Kidney (tissue), 22 donors: Measurements from ENCODE around the gene KCND1. TPM values are rescaled to one million over a fixed set of nuclear protein-coding genes. Genes with fewer than 3 reads are reported as not detected.
A peak's percentile ranks its signal among the peaks of the same experiment; 100 is the strongest.

Experiments
- DNase-seq, 5 donors: peaks; one replicate each; pipeline ENCODE4 v3.0.0-alpha.2; 2013 to 2020
- FAIRE-seq: peaks from 2 replicates; lab custom pipeline; 2012; peaks lifted over from hg19 to GRCh38; lab: Jason Lieb, UNC
- H3K27ac ChIP-seq, 2 donors: one replicate each; pipeline ENCODE4 v1.7.0; 2013; ENCODE audit warnings: low read depth in 2 of 2, low read length in 2 of 2, inconsistent platforms in 1 of 2
- H3K27me3 ChIP-seq: one replicate; pipeline ENCODE4 v1.7.1; 2013; ENCODE audit warnings: low read length, inconsistent platforms; ENCODE audit not compliant: control insufficient read depth, insufficient read depth
- H3K36me3 ChIP-seq, 3 donors: one replicate each; pipeline versions ENCODE4 v1.7.0 to v1.7.1; 2013; ENCODE audit warnings: low read length in 3 of 3, control low read depth in 1 of 3, inconsistent platforms in 1 of 3; ENCODE audit not compliant: insufficient read depth in 3 of 3, control insufficient read depth in 2 of 3
- H3K4me1 ChIP-seq, 3 donors: one replicate each; pipeline versions ENCODE4 v1.7.0 to v1.7.1; 2013; ENCODE audit warnings: low read length in 3 of 3, inconsistent platforms in 1 of 3, low read depth in 1 of 3; ENCODE audit not compliant: control insufficient read depth in 2 of 3, insufficient read depth in 2 of 3
- H3K4me3 ChIP-seq, 3 donors: one replicate each; pipeline versions ENCODE4 v1.7.0 to v1.8.1; 2013; ENCODE audit warnings: low read length in 3 of 3, control low read depth in 1 of 3, inconsistent platforms in 1 of 3
- H3K9ac ChIP-seq, 3 donors: one replicate each; pipeline versions ENCODE4 v1.7.0 to v1.7.1; 2013; ENCODE audit warnings: low read length in 3 of 3, control low read depth in 1 of 3, inconsistent platforms in 1 of 3
- H3K9me3 ChIP-seq, 3 donors: one replicate each; pipeline versions ENCODE4 v1.7.0 to v1.7.1; 2013; ENCODE audit warnings: low read length in 3 of 3, control low read depth in 1 of 3, inconsistent platforms in 1 of 3; ENCODE audit not compliant: control insufficient read depth in 2 of 3, insufficient read depth in 1 of 3
- intact Hi-C: fragments of 100-400 bp; cut with DNase I; formaldehyde crosslinking; loops from one replicate; pipeline ENCODE4 v1.11.1; 2022
- long read RNA-seq, 10 donors: library from polyadenylated mRNA in 1 of 10; unstranded in 1 of 10; transcript quantifications; one replicate each; pipeline ENCODE4 v2.0.0 and lab custom pipeline, GENCODE V29; 2021 to 2026
- polyA plus RNA-seq: library from polyadenylated mRNA; stranded (reverse); fragments of 350-450 nt; fragmentation: Illumina TruSeq; extraction: RNeasy Lipid Tissue Mini Kit (QIAGEN cat#74804); gene quantifications from one replicate; pipeline ENCODE4 v1.2.3, GENCODE V29; 2014; ENCODE audit warnings: low read depth, low replicate concordance; ENCODE audit not compliant: insufficient read depth
- total RNA-seq: library from RNA; stranded (reverse); fragmentation: NEBNext Ultra II Directional; extraction: Animal tissue kit (Norgen Biotek cat#: 25700); gene quantifications from one replicate; pipeline ENCODE4 v1.2.1, GENCODE V29; 2021
- TF ChIP-seq, protein P1 (sequence below): IDR thresholded peaks from 3 replicates; pipeline ENCODE4 v1.5.1; 2012; ENCODE audit warnings: mild to moderate bottlenecking, moderate library complexity, borderline replicate concordance; ENCODE audit not compliant: insufficient read depth; ENCODE audit errors: extremely low read depth
- donor health status: control.
- donor health status: control.
- donor health status: control.
- donor health status: control.
- donor health status: control.
- donor health status: DM: yes; HTN: yes; CAD: no.
- donor health status: Normal renal cell carcinoma (clear cell type).

Gene KCND1
- total RNA-seq (2.2 TPM), polyA plus RNA-seq (0.92 TPM)
- long read RNA-seq, donor 1, full-length matches to known transcripts = 1 of 1 reads
- long read RNA-seq, donor 1, partial matches to known transcripts = 0 of 1 reads
- long read RNA-seq, donor 1, other reads (novel, unspliced or antisense) = 0 of 1 reads
- long read RNA-seq, donor 2, full-length matches to known transcripts = 2 of 2 reads
- long read RNA-seq, donor 2, partial matches to known transcripts = 0 of 2 reads
- long read RNA-seq, donor 2, other reads (novel, unspliced or antisense) = 0 of 2 reads
- long read RNA-seq, donor 3 = 0 reads
- long read RNA-seq, donor 4 = 0 reads
- long read RNA-seq, donor 5 = 0 reads
- long read RNA-seq, donor 6 = 0 reads
- long read RNA-seq, donor 7, full-length matches to known transcripts = 1 of 4 reads
- long read RNA-seq, donor 7, partial matches to known transcripts = 1 of 4 reads
- long read RNA-seq, donor 7, other reads (novel, unspliced or antisense) = 2 of 4 reads
- long read RNA-seq, donor 8 = 0 reads
- long read RNA-seq, donor 9 = 0 reads
- long read RNA-seq, donor 10 = 0 reads

DNA sequence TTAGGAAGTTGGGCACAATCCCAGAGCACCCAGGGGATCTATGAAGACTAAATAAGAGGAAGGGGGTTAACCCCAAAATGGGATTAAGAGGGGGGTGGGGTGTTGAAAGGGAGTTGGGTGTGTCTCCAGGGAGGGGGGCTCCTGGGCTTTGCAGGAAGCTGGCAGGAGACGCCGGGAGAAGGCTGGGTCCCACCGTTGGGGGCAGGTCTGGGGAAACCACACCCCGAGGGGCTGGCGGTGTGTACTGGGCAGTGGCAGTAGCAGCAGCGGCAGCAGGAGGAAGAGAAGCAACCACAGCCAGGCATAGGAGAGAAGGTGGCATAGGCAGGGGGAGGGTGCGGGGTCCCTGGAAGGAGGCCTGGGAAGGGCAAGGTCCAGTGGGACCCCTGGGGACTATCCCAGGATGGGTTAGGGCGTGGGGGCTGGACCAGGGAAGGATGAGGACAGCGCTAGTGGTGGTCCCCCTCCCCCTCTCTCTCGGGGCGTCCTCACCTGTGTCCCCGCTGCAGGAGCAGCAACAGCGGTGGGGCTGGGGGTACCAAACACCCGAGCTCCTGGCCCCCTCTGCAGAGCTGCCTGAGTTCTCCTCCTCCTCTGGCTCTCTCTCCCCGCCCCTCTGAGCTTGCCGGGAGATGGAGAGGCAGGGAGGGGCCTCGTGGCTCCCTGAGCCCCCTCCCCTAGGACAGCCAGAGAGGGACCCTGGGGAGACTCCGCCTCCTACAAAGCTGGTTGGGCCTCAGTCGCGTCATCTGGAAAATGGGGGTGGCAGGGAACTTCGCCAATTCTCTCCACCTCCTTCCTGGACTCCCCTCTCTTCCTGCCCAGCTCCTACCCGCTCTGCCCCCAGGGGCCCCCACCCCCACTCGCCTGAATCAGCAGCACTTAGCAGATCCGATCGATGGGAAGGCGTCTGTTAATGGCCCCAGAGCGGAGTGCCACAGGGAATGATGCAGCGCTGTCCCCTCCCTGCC lies at the start of gene KCND1:
Gene KCND1, minus strand, starts transcription at position 596 of the 971 bp plus-strand sequence. CDS start 1,573 bp downstream, outside the sequence.
- intact Hi-C loops = no loop called here
- FAIRE-seq = no peak
- Histone ChIP-seq H3K9ac (peak within 1 kb of the TSS in 1 of 3 donors; percentile 15), H3K36me3 (no peaks in the 10 kb centered on the region), H3K4me3 (peak within 1 kb of the TSS; percentile 21 to 41 (median 29)), H3K27ac (no peak within 1 kb of the TSS), H3K4me1 (no peaks in the 10 kb centered on the region), H3K9me3 (no peaks in the 10 kb centered on the region), H3K27me3 (no peaks in the 10 kb centered on the region)
- DNase-seq = peak; percentile 20 to 88 (median 60)
- TF ChIP-seq, protein P1, sequence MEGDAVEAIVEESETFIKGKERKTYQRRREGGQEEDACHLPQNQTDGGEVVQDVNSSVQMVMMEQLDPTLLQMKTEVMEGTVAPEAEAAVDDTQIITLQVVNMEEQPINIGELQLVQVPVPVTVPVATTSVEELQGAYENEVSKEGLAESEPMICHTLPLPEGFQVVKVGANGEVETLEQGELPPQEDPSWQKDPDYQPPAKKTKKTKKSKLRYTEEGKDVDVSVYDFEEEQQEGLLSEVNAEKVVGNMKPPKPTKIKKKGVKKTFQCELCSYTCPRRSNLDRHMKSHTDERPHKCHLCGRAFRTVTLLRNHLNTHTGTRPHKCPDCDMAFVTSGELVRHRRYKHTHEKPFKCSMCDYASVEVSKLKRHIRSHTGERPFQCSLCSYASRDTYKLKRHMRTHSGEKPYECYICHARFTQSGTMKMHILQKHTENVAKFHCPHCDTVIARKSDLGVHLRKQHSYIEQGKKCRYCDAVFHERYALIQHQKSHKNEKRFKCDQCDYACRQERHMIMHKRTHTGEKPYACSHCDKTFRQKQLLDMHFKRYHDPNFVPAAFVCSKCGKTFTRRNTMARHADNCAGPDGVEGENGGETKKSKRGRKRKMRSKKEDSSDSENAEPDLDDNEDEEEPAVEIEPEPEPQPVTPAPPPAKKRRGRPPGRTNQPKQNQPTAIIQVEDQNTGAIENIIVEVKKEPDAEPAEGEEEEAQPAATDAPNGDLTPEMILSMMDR = no peak

DNA sequence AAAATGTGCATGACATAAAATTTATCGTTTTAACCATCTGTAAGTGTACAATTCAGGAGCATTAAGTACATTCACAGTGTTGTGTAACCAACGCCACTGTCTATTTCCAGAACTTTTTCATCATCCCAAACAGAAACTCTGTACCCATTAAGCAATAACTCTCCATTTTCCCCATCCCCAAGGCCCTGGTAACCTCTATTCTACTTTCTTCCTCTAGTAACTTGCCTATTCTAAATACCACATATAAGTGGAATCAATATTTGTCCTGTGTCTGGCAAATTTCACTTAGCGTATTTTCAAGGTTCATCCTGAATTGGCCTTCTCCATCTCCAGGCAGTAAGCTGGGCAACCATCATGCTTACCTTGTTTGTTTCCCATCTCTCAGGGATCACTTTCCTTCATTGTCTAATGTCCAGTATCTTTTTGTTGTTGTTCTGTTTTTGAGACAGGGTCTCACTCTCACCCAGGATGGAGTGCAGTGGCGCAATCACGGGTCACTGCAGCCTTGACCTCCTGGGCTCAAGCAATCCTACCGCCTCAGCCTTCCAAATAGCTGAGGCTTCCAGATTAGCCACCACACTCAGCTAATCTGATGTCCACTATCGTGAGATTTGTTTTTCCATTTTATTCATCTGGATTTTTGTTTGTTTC lies 48.1 kb upstream of the KCND1 start:
- Histone ChIP-seq H3K4me1 (no peaks in the 10 kb centered on the region), H3K27me3 (no peaks in the 10 kb centered on the region), H3K9ac (no peak overlapping the region), H3K9me3 (no peaks in the 10 kb centered on the region), H3K36me3 (no peaks in the 10 kb centered on the region), H3K27ac (no peak overlapping the region), H3K4me3 (no peak overlapping the region)
- DNase-seq = peak in 1 of 5 donors; percentile 6
- intact Hi-C loops = no loop called here
- TF ChIP-seq, protein P1 = no peak
- no peak for FAIRE-seq

DNA sequence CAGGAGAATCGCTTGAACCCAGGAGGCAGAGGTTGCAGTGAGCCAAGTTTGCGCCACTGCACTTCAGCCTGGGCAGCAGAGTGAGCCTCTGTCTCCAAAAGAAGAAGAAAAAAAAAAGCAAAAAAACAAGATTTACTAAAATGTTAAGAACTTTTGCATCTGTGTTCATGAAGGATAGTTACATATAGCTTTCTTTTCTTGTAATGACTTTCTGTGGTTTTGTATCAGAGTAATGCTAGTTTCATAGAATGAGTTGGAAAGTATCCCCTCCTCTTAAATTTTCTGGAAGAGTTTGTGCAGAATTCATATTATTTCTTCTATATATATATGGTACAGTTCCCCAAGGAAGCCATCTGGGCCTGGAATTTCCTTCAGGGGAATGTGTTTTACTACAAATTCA lies 47.4 kb upstream of the KCND1 start:
- Histone ChIP-seq H3K9ac (no peak overlapping the region), H3K4me1 (no peaks in the 10 kb centered on the region), H3K27ac (no peak overlapping the region), H3K9me3 (no peaks in the 10 kb centered on the region), H3K4me3 (no peak overlapping the region), H3K27me3 (no peaks in the 10 kb centered on the region), H3K36me3 (no peaks in the 10 kb centered on the region)
- FAIRE-seq = no peak
- no peak for DNase-seq
- intact Hi-C loops = no loop called here
- TF ChIP-seq, protein P1 = no peak
